Trophoblast cell (in vitro differentiated cells and primary cell): ENCODE measurements around the gene GRID2IP.

ENCODE experiments used
- DNase-seq, 2 donors: peaks; one replicate each; pipeline ENCODE4 v3.0.0-alpha.2; 2016
- H2AFZ ChIP-seq: 2 replicates; pipeline ENCODE4 v1.6.1; 2013; ENCODE audit warnings: low read length, moderate library complexity, mild to moderate bottlenecking; ENCODE audit not compliant: insufficient read depth, poor library complexity
- H2AK5ac ChIP-seq: 2 replicates; pipeline ENCODE4 v1.6.1; 2013; ENCODE audit warnings: mild to moderate bottlenecking, low read length
- H2BK120ac ChIP-seq: 2 replicates; pipeline ENCODE4 v1.6.1; 2013; ENCODE audit warnings: low read length, mild to moderate bottlenecking, moderate library complexity; ENCODE audit not compliant: insufficient read depth, poor library complexity
- H2BK12ac ChIP-seq: 2 replicates; pipeline ENCODE4 v1.6.1; 2013; ENCODE audit warnings: mild to moderate bottlenecking, low read length, moderate library complexity
- H2BK5ac ChIP-seq: 2 replicates; pipeline ENCODE4 v1.6.1; 2013; ENCODE audit warnings: low read length, low read depth, moderate library complexity, mild to moderate bottlenecking; ENCODE audit not compliant: poor library complexity
- H3K14ac ChIP-seq: 2 replicates; pipeline ENCODE4 v1.6.1; 2013; ENCODE audit warnings: mild to moderate bottlenecking, low read length
- H3K18ac ChIP-seq: 2 replicates; pipeline ENCODE4 v1.6.1; 2013; ENCODE audit warnings: mild to moderate bottlenecking, low read length
- H3K23ac ChIP-seq: 2 replicates; pipeline ENCODE4 v1.6.1; 2013; ENCODE audit warnings: low read length
- H3K27ac ChIP-seq: 2 replicates; pipeline ENCODE4 v1.5.1; 2013; ENCODE audit warnings: low read depth, mild to moderate bottlenecking, inconsistent platforms, low read length, moderate library complexity
- H3K27me3 ChIP-seq: 2 replicates; pipeline ENCODE4 v1.6.1; 2013; ENCODE audit warnings: inconsistent platforms, mild to moderate bottlenecking, low read length, moderate library complexity; ENCODE audit not compliant: insufficient read depth
- H3K36me3 ChIP-seq, 2 experiments: 1 replicate in 1 of 2; 2 replicates in 1 of 2; pipeline ENCODE4 v1.6.1; 2013; ENCODE audit warnings: low read length in 2 of 2, mild to moderate bottlenecking in 2 of 2, moderate library complexity in 1 of 2; ENCODE audit not compliant: insufficient read depth in 2 of 2, control insufficient read depth in 1 of 2
- H3K4ac ChIP-seq: 2 replicates; pipeline ENCODE4 v1.6.1; 2013; ENCODE audit warnings: low read depth, mild to moderate bottlenecking, low read length, moderate library complexity
- H3K4me1 ChIP-seq, 2 experiments: 1 replicate in 1 of 2; 2 replicates in 1 of 2; pipeline ENCODE4 v1.6.1; 2013; ENCODE audit warnings: low read length in 2 of 2, mild to moderate bottlenecking in 2 of 2, moderate library complexity in 1 of 2; ENCODE audit not compliant: insufficient read depth in 2 of 2, control insufficient read depth in 1 of 2
- H3K4me2 ChIP-seq: 2 replicates; pipeline ENCODE4 v1.6.1; 2013; ENCODE audit warnings: inconsistent platforms, mild to moderate bottlenecking, low read length, moderate library complexity
- H3K4me3 ChIP-seq: 2 replicates; pipeline ENCODE4 v1.5.1; 2013; ENCODE audit warnings: mild to moderate bottlenecking, low read depth, low read length, inconsistent platforms
- H3K79me1 ChIP-seq: one replicate; pipeline ENCODE4 v1.6.1; 2013; ENCODE audit warnings: low read length
- H3K79me2 ChIP-seq: 2 replicates; pipeline ENCODE4 v1.6.1; 2013; ENCODE audit warnings: low read length, mild to moderate bottlenecking; ENCODE audit not compliant: control insufficient read depth, insufficient read depth, poor library complexity
- H3K9ac ChIP-seq: 2 replicates; pipeline ENCODE4 v1.6.1; 2013; ENCODE audit warnings: mild to moderate bottlenecking, low read length
- H3K9me3 ChIP-seq: 2 replicates; pipeline ENCODE4 v1.6.1; 2013; ENCODE audit warnings: low read depth, mild to moderate bottlenecking, control low read depth, inconsistent platforms, low read length; ENCODE audit not compliant: insufficient read depth
- H4K12ac ChIP-seq: 2 replicates; pipeline ENCODE4 v1.6.1; 2013; ENCODE audit warnings: low read depth, mild to moderate bottlenecking, low read length, moderate library complexity
- H4K8ac ChIP-seq: 2 replicates; pipeline ENCODE4 v1.6.1; 2013; ENCODE audit warnings: low read depth, mild to moderate bottlenecking, low read length, moderate library complexity
- H4K91ac ChIP-seq: one replicate; pipeline ENCODE4 v1.6.1; 2013; ENCODE audit warnings: low read depth, mild to moderate bottlenecking, low read length, moderate library complexity
- WGBS: extraction: QIAGEN DNeasy Blood & Tissue Kit; methylation state at CpG from one replicate; pipeline ENCODE4 v1.1.7; 2013; ENCODE audit warnings: missing lambda C conversion rate; ENCODE audit not compliant: insufficient read length, insufficient coverage; ENCODE audit errors: extremely low coverage; 5-methylcytosine and 5-hydroxymethylcytosine counted together

Gene GRID2IP

DNA sequence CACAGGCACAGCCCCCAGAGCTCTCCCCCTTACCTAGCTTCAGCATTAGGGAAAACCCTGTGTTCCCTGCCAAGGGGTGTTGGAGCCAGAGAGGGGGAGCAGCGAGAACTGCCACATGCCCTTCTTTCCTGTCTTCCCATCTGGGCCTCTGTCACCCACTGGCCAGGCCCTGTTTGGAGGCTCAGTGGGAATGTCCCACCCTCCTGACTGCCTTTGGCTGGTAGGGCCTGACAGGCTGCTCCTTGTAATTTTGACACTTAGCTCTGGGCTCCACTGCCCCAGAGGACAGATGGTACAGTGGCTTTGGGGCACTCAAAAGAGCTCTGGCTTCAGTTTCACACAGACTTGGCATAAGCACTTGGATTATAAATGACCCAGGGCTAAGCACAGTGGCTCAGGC is 50.6 kb downstream of the GRID2IP start:
- H3K36me3 ChIP-seq: no peaks in the 10 kb centered on the region
- no peaks in the 10 kb centered on the region for H3K27me3 ChIP-seq
- H3K4ac ChIP-seq: no peak overlapping the region
- H3K23ac ChIP-seq: no peak overlapping the region
- H2AFZ ChIP-seq: no peak overlapping the region
- H3K4me1 ChIP-seq: peaks cover 10 to 13% of the 10 kb centered on the region in 2 experiments
- H3K9ac ChIP-seq: no peak overlapping the region
- no peak overlapping the region for H4K91ac ChIP-seq
- no peak overlapping the region for H4K12ac ChIP-seq
- H2BK5ac ChIP-seq: no peak overlapping the region
- no peak overlapping the region for H3K14ac ChIP-seq
- H4K8ac ChIP-seq: no peak overlapping the region
- H3K4me3 ChIP-seq: no peak overlapping the region
- no peak overlapping the region for H3K18ac ChIP-seq
- no peak for DNase-seq
- WGBS: no CpG with 5 or more reads among the region's 1 CpG
- no peak overlapping the region for H2AK5ac ChIP-seq
- H2BK12ac ChIP-seq: no peak overlapping the region
- H3K27ac ChIP-seq: no peak overlapping the region
- no peaks in the 10 kb centered on the region for H3K79me2 ChIP-seq
- no peak overlapping the region for H3K4me2 ChIP-seq
- no peaks in the 10 kb centered on the region for H3K9me3 ChIP-seq
- no peak overlapping the region for H2BK120ac ChIP-seq
- peaks cover 3% of the 10 kb centered on the region for H3K79me1 ChIP-seq

DNA sequence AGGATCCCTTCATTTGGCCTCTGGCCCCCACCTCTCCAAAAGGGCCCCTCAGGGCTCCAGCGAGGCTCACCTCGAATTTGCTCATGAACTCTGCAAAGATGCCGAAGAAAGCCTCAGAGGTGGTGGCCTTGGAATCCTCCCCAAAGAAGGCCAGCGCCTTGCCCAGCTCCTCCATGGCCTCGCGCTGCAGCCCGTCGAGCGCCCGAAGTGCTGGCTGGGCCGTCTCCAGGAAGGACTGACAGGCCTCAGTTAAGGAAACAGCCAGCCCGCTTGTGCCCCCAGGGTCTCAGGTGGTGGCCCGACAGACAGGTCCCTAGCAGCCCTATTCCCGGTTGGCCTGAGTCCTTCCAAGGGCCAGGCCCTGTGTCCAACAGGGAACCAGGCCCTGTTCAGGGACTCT is 53.3 kb downstream of the GRID2IP start:
- WGBS: no CpG with 5 or more reads among the region's 14 CpGs

GRCh38 chr7:6497637-6497905 is 53.7 kb downstream of the GRID2IP start:
- H3K36me3 ChIP-seq: no peaks in the 10 kb centered on the region
- H3K79me2 ChIP-seq: no peaks in the 10 kb centered on the region
- H4K8ac ChIP-seq: no peak overlapping the region
- H3K4ac ChIP-seq: no peak overlapping the region
- no peak for DNase-seq
- no peak overlapping the region for H4K91ac ChIP-seq
- H4K12ac ChIP-seq: no peak overlapping the region
- H3K79me1 ChIP-seq: no peaks in the 10 kb centered on the region
- no peak overlapping the region for H3K23ac ChIP-seq
- H3K14ac ChIP-seq: no peak overlapping the region
- H3K9me3 ChIP-seq: no peaks in the 10 kb centered on the region
- no peak overlapping the region for H3K4me2 ChIP-seq
- H3K4me1 ChIP-seq: peaks cover 0 to 2% of the 10 kb centered on the region in 2 experiments
- H2AFZ ChIP-seq: no peak overlapping the region
- no CpG with 5 or more reads among the region's 14 CpGs for WGBS
- no peak overlapping the region for H2BK120ac ChIP-seq
- H2BK5ac ChIP-seq: no peak overlapping the region
- H2BK12ac ChIP-seq: no peak overlapping the region
- no peak overlapping the region for H3K4me3 ChIP-seq
- no peak overlapping the region for H2AK5ac ChIP-seq
- no peak overlapping the region for H3K9ac ChIP-seq
- no peak overlapping the region for H3K18ac ChIP-seq
- no peak overlapping the region for H3K27ac ChIP-seq
- no peaks in the 10 kb centered on the region for H3K27me3 ChIP-seq

More for the DNA sequence above, 53.3 kb downstream of the GRID2IP start:
- H2BK5ac ChIP-seq: no peak overlapping the region
- H3K4ac ChIP-seq: no peak overlapping the region
- no peak overlapping the region for H3K23ac ChIP-seq
- H3K9me3 ChIP-seq: no peaks in the 10 kb centered on the region
- no peak overlapping the region for H4K12ac ChIP-seq
- DNase-seq: no peak
- no peak overlapping the region for H3K4me3 ChIP-seq
- no peak overlapping the region for H4K91ac ChIP-seq
- no peaks in the 10 kb centered on the region for H3K27me3 ChIP-seq
- no peak overlapping the region for H4K8ac ChIP-seq
- H3K4me2 ChIP-seq: no peak overlapping the region
- no peak overlapping the region for H3K18ac ChIP-seq
- no peak overlapping the region for H2AFZ ChIP-seq
- H3K79me1 ChIP-seq: no peaks in the 10 kb centered on the region
- no peaks in the 10 kb centered on the region for H3K79me2 ChIP-seq
- no peaks in the 10 kb centered on the region for H3K36me3 ChIP-seq
- H2BK120ac ChIP-seq: no peak overlapping the region
- H2AK5ac ChIP-seq: no peak overlapping the region
- H3K27ac ChIP-seq: no peak overlapping the region
- H2BK12ac ChIP-seq: no peak overlapping the region
- no peak overlapping the region for H3K9ac ChIP-seq
- H3K14ac ChIP-seq: no peak overlapping the region
- H3K4me1 ChIP-seq: peaks cover 2 to 3% of the 10 kb centered on the region in 2 experiments

- Histone ChIP-seq H3K79me1 (no peaks in the 10 kb centered on the region), H3K9me3 (no peaks in the 10 kb centered on the region), H3K4me2 (no peak overlapping the region), H2BK5ac (no peak overlapping the region), H4K12ac (no peak overlapping the region), H2AFZ (no peak overlapping the region), H3K14ac (no peak overlapping the region), H3K4me3 (no peak overlapping the region), H2AK5ac (no peak overlapping the region), H2BK12ac (no peak overlapping the region), H3K18ac (no peak overlapping the region), H3K4me1 (peaks cover 0 to 2% of the 10 kb centered on the region in 2 experiments), H3K27me3 (no peaks in the 10 kb centered on the region), H3K27ac (no peak overlapping the region), H4K8ac (no peak overlapping the region), H3K23ac (no peak overlapping the region), H3K36me3 (no peaks in the 10 kb centered on the region), H4K91ac (no peak overlapping the region), H3K79me2 (no peaks in the 10 kb centered on the region), H2BK120ac (no peak overlapping the region), H3K9ac (no peak overlapping the region), H3K4ac (no peak overlapping the region)
- no CpG with 5 or more reads among the region's 19 CpGs for WGBS
- no peak for DNase-seq
Measured at GRCh38 chr7:6496842-6497636, 54.2 kb downstream of the GRID2IP start.
